HG03432 (cell line): ENCODE measurements around the gene SH2D2A.

Experiments used
- ATAC-seq: cut with Tn5 transposase; IDR thresholded peaks from one replicate; pipeline ENCODE4 v1.9.1; 2021; ENCODE audit warnings: mild to moderate bottlenecking, moderate library complexity; ENCODE audit not compliant: unreplicated experiment

Gene SH2D2A

DNA sequence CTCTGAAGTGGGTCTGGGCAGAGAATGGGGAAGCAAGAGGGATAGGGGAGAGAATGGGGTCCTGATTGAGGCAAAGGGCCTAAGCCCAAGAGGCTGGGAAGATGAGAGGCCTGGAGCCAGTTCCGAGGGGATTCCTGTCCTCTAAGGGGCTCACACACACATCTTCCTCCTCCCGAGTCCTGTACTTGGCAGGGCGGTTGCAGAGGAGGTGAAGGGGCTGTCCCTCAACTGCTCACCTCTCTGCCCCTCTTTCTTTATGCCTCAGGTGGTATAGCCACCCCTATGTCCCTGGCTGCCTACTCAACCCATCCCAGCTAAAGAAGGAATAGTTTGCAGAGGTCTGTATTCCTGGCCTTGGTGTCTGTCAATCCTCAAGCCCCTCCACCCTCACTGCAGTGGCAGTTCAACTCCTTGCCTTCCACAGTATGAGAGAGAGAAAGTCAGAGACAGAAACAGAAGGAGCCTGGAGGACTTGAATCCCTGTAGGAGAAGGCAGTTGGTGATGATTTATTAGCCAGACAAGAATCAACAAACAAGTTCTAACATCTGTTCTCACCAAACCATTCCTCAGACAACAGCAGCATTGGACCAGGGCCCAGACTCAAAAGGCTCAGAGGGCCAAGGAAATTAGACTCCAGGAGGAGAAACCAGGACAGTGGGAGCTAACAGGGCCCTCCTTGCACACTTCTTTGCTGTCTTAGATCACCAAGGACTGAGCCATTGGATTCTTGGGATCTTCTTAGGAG, 10.7 kb downstream of the SH2D2A start:
- ATAC-seq, result no peak

DNA sequence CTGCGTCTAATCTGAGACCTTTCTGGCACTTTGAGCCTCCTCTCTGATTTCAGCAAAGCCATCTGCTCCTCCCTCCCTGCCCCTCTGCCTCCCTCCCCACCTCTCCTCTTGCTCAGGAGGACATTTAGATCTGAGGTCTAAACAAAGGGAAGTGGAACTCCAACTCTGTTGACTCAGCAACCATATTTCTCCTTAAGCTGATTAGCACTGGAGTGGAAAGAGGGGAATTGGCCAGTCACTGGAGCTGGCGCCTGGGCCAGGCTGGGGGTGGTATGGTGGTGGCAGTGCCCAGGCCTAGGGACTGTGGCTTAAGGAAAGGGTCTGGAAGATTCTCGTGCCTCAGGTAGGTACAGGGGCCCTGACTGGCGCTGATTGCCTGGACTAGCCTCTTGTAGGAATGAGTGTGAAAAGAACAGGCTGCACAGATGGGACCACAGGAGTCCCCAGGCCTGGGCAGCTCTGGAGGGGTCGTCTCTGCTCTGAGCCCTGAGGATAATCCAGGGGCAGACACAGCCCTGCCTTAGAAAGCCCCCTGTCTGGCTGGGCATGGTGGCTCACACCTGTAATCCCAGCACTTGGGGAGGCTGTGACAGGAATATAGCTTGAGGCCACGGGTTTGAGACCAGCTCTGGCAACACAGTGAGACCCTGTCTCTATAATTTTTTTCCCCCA, 11.9 kb downstream of the SH2D2A start:
- no peak for ATAC-seq

DNA sequence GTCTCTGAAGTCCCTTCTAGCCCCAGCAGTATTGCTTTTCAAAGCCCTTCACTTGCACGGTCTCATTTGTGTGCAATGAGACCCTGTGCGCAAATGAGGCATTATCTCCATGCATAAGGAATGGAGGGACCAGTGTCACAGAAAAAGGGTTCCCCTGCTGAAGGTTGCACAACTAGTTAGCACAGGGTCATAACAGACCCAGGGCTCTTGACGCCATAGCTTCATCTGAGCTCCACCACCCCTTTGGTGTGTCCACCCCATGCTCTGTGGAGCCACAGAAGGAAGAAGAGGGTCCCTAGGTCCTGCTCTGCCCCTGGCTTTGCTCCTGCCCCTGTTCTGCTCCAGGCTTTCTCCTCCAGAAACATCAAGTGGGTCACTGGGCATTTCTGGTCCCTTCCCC, 12.6 kb downstream of the SH2D2A start:
- ATAC-seq, result no peak

DNA sequence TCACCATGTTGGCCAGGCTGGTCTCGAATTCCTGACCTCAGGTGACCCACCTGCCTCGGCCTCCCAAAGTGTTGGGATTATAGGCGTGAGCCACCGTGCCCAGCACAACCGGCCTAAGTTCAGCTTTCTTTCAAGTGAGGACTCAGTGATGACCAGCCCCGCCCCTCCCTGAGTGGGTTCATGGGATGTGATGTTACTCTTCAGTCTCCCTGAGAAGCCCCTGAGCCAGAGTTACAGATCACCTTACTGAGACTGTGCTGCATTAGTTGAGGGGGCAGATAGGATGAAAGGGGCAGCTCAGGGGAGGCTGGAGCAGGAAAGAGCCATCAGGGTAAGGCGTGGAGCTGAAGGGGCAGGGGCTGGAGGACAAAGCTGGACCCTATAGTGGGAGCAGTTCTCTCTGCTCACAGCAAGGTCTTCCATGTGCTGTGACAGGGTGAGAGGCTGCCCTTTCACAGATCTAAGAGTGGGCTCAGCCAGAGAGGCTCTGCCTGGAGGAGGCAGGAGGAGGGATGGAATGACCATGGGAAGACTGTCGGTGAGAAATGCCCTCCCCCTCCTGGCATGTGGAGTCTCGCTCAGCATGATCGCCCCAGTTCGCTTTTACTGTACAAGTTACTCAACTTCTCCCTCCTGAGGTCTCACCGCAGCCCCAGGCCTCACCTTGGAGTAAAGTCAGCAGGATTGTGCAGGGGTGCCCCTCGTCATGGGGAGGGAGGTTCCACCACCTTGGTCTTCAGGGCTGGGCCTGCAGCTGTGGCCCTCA, 13.4 kb downstream of the SH2D2A start:
- no peak for ATAC-seq

DNA sequence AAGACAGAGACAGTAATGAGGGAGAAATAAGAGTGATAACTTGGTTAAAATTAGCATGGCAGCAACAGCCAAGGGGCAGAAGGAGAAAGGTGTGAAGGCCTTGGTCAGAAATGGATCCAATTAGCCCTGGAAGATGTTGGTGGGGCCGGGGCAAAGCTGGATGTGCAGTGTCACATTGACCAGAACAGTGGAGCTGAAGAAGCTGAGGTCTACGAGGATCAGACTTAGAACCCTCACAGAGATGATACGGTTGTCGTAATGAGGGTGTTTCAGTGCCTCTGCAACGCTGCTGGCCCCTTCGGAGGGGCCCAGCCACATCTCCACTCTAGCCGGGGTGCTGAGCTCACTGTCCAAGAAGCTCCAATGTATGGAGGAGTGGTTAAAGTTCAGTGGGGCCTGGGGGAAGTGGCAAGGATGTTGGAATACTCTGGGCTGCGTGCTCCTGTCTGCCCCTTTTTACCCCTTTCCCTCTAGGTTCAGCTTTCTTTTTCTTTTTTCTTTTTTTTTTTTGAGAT, 14.2 kb downstream of the SH2D2A start:
- ATAC-seq, result no peak

DNA sequence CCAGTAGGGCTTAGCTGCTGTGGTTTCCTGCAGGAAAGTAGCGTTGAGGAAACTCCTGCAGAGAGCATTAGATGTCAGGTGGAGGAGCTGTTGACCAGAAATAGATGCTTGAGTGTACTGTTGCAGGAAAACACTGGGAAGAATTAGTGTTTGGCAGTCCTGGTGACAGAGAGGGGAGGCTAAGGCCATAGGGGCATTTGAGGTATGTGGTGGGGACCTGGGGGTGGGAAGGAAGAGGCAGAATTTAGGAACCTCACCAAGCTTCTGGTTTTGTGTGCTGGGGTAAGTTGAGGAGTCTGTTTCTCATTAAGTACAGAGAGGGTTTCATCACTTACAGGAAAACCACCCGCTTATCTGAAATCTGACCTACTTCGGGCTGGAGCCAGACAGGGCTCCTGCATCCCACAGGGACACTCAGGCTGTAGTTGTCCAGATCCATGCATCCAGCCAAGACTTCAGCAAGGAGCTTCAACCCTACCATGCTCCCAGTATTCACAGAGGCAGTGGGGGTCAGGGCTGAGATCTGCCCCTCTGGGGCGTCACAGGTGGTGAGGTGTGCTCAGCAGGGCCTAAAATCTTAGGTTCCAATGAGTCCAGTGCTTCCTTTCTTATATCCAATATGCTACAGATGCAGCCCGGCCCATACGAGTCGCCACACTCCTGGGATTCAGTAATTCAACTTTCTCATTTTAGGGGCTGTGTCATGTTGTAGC, 15.1 kb downstream of the SH2D2A start:
- no peak for ATAC-seq

DNA sequence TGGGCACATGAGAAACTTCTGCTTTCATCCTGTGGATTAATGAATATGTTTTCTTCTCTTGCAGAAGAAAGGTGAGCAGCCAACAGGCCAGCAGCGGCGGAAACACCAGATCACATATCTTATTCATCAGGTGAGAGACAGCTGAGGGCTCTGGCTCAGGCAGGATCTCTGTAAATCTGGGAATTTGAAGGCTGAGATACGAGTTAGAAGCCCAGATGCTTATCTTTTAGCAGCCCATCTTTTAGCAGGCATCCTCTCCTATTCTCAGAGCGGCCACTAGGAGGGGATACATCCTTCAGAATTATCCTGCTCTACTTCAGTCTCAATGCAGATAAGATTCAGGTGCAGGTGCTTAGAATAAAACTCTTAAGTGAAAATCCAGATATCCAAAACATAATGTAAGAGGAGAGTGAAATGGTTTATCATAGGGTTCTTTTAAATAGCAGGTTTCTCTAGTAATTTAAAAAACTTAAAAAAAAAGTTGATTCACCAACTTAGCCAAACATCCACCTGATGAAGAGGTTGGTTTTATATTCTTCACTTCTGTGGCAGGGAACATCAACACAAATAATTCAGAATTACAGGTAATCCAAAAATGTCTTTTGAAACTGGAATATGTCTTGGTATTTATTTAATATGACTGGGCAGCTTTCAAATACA, 19.3 kb downstream of the SH2D2A start:
- no peak for ATAC-seq

DNA sequence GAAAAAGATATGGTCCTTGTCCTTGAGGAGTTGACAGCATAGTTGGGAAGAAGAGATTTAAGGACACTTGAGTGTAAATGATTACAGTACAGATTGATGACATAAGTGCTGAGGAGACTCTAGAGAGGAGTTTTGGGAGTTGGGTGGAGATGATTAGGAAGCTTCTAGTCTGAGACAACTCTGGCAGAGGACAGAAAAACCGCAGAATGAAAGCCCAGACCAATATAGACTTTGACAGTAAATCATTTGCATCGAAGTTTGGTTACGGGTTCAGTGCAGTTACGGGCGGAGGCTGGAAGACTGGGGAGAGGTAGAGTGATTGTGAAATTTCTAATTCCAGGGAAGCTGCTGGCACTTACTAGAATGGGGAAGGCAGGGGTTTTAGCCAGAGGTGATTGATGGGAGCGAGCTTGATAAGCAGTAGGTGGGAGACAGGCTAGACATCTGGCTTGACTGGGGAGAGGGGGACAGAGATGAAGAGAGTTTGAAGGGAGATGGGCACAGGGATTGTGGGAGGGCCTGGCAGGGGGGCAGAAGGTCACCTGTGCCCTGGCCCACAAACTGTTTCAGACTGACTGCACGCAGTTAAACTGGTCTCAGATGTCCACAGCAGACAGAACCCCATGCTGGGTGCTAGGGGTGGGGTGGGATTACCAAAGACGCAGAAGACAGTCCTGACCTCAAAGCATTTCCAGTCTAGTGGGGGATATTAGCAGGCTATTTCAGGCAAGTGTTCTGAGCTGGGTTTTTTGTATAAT, 20.1 kb downstream of the SH2D2A start:
- no peak for ATAC-seq

DNA sequence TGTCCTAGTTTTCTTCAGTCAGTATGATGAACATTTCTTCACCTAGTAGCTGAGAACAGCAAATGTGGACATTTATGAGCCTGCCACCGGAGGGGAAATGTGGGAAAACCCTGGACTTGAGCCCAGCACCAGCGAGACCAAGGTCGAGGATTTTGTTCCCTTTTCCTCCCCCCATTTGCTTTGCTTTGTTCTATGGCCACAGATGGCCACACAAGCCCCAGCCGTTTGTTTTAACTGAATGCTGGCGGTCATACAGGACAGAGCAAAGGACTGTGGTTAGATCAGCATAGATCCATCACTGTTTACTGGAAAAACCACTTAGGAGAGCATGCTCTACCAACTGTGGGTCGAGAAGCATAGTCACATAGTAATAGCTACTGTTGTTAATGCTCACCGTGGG, 20.9 kb downstream of the SH2D2A start:
- no peak for ATAC-seq

DNA sequence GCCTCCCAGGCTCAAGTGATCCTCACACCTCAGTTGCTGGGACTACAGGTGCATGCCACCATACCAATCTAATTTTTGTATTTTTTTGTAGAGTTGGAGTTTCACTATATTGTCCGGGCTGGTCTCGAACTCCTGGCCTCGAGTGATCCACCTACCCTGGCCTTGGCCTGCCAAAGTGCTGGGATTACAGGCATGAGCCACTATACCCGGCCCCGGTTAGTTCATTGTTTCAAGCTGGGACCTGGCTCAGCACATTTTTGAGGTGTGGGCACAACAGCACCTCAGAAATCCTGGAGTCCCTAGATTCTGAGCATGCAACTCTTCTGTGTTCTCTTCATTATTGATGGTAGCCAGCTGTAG, 21.3 kb downstream of the SH2D2A start:
- ATAC-seq, result no peak

DNA sequence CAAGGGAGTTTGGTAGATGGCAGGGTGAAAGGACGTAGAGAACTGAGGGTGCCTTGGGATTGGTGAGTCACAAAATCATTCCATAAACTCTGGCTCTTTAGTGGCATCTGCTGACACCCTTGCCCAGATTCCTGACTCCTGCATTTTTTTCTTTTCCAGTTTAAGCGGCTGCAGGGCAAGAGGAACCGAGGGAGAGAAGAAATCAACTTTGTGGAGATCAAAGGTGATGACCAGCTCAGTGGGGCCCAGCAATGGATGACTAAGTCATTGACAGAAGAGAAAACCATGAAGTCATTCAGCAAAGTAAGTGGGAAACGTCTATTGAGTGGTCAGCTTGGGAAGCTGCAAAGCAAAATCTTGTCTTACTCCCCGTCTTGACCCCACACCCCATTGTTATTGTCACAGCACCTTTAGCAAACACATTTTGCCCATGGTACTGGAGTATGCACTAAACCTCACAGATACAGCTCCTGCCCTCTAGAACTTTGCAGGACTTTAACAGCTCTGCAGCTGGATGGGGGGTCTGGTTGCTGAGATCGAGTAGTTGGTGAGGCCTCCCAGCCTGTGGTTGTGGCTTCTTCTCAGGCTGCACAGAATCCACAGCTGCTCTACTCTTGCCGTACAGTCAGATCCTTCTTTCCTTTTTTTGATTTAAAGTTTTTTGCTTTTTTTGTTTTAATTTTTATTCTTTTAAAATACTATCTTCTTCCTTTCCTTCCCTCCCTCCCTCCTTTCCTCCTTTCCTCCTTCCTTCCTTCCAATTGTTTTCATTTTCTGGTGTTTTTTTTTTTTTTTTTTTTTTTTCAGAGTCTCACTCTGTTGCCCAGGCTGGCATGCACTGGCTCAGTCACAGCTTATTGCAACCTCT, 21.9 kb downstream of the SH2D2A start:
- no peak for ATAC-seq

DNA sequence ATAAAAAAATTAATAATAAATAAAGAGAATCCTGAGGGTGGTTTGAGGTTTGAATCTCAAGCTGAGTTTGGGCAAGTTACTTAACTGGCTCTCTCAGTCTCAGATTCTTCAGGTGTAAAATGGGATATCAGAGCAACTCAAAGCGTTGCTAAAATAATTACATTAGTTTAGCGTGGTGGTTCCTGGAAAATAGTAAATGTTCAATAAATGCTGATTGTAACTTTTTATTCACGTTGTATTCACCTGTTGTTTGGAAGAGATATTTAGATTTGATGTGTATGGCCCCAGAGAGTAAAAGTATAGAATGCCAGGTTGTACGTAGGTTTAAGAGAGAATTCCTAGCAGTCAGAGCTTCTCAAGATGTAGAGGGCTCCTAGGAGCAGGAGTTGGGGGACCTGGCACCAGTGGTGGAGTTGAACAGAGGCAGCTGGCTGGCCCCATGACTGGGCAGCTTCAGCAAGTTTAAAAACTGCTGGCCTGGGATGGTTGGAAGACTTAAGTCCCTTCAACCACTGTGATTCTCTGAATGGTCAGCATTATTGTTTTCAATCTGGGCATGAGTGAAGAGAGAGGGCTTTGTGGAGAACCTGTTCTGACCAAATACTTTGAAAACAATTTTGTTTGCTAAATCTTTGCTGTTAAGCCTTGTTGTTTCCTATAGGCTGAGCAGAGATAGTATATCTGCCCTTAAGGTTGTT, 26.9 kb downstream of the SH2D2A start:
- ATAC-seq, result no peak

DNA sequence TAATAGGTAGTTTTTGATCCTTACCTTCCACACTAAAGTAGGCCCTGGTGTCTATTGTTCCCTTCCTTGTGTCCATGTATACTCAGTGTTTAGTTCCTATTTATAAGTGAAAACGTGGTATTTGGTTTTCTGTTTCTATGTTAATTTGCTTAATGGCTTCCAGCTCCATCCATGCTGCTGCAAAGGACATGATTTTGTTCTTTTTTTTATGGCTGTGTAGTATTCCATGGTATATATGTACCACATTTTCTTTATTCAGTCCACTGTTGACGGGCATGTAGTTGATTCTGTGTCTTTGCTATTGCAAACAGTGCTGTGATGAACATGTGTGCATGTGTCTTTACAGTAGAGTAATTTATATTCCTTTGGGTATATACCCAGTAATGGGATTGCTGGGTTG, 28.5 kb downstream of the SH2D2A start:
- no peak for ATAC-seq

DNA sequence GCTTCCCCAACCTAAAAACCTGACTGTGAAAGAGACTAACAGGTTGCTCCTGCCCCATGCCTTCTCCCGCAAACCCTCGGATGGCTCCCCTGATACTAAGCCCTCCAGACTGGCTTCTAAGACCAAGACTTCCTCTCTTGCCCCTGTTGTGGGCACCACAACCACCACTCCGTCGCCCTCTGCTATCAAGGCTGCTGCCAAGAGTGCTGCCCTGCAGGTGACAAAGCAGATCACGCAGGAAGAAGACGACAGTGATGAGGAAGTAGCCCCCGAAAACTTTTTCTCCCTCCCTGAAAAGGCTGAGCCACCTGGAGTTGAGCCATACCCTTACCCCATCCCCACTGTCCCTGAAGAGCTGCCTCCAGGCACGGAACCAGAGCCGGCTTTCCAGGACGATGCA, 30.0 kb downstream of the SH2D2A start:
- no peak for ATAC-seq

DNA sequence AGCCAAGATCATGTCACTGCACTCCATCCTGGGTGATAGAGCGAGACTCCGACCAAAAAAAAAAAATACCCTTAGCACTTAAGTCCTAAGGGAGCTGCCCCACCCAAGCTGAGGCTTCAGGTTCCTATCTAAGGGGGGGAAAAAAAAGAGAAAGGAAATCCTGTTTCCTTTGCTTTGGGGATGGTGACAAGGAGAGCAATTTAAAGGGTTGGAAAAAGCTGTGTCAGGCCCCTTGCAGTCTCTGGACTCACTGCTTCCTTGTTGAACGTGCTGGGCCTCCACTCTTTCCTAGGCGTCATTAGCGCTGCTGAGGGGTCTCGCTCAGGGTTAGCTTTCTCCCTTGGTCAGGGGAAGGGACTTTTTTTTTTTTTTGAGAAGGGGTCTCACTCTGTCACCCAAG, 31.2 kb downstream of the SH2D2A start:
- ATAC-seq, result no peak

DNA sequence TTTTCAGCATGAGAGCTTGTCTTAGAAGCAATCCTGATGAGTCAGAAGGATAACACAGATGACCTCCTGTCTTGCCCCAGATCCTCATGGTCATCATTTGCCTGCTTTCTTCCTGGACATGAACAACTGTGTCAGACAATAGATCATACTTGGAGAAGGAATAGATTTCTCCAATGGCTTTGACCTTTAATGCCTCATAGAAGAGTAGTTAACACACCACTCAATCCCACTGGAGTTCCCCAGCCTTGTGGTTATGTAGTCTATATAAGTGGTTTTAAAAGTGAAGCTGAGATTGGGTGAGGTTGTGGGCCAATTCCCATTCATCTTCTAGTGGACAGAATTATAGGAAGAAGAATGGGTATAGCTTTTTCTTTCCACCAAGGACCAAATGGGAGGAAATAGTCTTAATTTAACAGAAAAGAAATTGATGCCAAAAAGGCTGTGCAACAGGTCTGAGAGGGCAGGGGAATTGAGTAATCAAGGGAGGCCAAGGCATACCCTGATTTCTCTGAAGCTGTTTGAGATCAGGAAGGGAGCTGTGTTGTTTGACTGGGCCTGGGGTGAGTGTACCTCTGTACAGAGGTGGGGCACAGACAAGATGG, 35.0 kb downstream of the SH2D2A start:
- no peak for ATAC-seq

DNA sequence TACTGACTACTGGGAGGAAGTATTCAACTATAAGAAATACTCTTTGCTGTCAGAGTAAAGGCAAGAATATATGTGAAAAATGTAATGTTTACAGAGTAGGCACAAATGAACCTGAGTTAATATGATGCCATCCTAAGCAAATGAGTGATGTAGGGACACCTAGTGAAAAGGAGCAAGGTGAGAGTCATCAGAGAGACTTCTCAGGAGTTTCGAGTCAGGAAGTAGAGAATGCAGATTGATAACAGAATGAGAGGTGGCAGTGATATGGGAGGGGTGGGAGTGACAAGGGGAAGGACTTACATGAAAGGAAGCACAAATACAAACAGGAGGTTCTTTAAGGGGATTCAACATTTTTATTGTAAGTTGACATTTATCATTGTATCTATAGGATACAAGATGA, 39.1 kb downstream of the SH2D2A start:
- no peak for ATAC-seq

DNA sequence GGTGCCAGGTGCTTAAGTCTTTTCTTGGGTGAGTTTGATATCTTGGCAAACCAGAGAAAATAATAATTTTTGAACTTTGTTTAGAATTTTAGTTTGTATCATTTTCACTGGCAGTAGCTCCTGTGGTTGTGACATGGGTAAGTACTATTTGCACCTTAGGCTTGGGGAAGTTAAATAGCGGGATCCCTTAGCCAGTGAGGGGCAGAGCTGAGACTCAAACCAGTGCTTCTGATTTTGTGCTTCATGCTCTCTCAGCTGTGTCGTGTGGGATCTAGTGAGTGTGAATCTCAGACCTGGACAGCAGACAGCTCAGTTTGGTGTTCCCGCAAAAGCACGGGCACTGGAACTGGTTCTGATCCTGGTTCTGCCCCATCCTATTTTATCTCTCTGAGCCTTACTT, 39.7 kb downstream of the SH2D2A start:
- ATAC-seq, result no peak
